Suprapubic skin (tissue), 4 donors: ENCODE data around the gene PNO1.

ENCODE experiments used
- POLR2A ChIP-seq, 2 donors: fragments of 450-650 bp; IDR thresholded peaks; one replicate each; pipeline ENCODE4 v1.6.1; 2017; ENCODE audit warnings: antibody characterized with exemption in 2 of 2, mild to moderate bottlenecking in 2 of 2, moderate library complexity in 2 of 2
- POLR2AphosphoS5 ChIP-seq, 3 donors: sonication (generic); formaldehyde crosslinking; IDR thresholded peaks; one replicate each; pipeline ENCODE4 v1.6.1; 2017; ENCODE audit warnings: antibody characterized with exemption in 3 of 3
- TF ChIP-seq, protein P1 (sequence below), 2 donors: fragments of 200-600 bp in 1 of 2; fragments of 450-650 bp in 1 of 2; sonication (generic) in 1 of 2; IDR thresholded peaks; one replicate each; pipeline ENCODE4 v1.5.1; 2016 to 2019; ENCODE audit warnings: antibody characterized with exemption in 2 of 2, mild to moderate bottlenecking in 1 of 2, moderate library complexity in 1 of 2

DNA sequence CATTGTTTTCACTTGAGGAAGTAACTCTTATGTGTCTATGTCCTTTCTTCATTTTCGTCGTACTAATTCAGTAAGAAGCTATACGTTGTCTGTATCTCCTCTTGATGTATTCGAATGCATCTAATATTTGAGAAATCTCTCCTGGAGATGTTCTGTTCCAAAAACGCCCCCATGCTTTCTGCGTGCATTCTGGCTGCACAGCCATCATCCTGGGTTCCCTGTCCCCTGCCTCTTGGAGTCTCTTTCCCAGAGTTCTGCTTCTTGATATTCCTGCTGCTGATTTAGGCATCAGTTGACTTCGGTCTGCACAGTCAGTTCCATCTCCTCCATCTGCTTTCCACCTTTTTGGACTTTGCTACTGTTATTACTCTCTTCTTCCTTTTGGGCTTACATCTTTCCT is 13.5 kb downstream of the PNO1 start:
- TF ChIP-seq, protein P1, sequence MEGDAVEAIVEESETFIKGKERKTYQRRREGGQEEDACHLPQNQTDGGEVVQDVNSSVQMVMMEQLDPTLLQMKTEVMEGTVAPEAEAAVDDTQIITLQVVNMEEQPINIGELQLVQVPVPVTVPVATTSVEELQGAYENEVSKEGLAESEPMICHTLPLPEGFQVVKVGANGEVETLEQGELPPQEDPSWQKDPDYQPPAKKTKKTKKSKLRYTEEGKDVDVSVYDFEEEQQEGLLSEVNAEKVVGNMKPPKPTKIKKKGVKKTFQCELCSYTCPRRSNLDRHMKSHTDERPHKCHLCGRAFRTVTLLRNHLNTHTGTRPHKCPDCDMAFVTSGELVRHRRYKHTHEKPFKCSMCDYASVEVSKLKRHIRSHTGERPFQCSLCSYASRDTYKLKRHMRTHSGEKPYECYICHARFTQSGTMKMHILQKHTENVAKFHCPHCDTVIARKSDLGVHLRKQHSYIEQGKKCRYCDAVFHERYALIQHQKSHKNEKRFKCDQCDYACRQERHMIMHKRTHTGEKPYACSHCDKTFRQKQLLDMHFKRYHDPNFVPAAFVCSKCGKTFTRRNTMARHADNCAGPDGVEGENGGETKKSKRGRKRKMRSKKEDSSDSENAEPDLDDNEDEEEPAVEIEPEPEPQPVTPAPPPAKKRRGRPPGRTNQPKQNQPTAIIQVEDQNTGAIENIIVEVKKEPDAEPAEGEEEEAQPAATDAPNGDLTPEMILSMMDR (IDR thresholded peaks at IDR 0.05) = no peak
- no peak for TF ChIP-seq POLR2AphosphoS5 (IDR thresholded peaks at IDR 0.05)
- no peak for TF ChIP-seq POLR2A (IDR thresholded peaks at IDR 0.05)
